ENCODE results near the gene GREB1. TPM values are rescaled to one million over a fixed set of nuclear protein-coding genes. Genes with fewer than 3 reads are reported as not detected.

The GREB1 gene
- total and polyA plus RNA-seq, 2 of the 13 experiments (the other 11 are each of a cell fraction or from before 2014, with no cell fraction given): 31.3 to 61.2 TPM

DNA sequence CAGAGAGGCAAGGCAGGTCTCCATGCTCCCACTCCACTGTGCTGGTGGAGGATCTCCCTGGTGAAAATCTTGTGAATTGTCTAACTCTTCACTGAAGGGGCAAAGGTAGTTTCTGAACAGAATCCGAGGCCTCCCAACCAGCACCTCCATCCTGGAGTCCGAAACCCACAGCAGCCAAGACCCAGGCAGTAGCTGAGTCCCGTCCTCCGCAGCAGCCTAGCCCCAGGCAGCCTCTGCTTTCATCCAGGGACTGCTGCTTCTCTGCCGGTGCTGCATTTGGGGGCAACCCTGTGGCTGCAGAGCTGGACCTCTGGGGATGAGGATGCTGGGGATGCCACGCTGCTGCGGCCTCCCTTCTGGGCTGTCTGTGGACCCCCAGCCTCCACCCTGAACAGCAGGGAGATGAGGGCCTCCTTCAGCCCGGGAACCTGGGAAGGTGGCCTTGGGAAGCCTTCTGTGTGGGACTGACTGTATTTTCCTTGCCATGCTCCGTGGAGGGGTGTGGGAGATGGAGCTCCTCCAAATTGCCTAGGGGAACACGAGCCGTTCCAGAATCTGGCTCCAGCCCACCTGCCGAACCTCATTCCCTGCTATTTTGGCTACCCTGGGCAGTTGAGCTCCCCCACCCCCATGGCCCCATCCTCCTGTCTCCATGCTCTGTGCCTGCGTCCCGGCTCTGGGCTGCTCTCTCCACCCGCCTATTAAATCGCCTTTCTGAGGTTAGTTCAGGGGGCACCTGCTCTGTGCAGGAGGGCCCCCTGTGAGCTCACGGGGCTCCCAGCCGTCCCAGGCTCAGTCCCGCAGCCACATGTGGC lies 48.2 kb downstream of the GREB1 start:
- DNase-seq (ENCODE audit: low spot score) (no peak), FAIRE-seq (no peak), ATAC-seq (peak; percentile 13)
- WGBS (ENCODE audit: low lambda C conversion rate): 90% methylated on average over 17 of the region's 19 CpGs
- no peak overlapping the region for H3K27ac ChIP-seq (ENCODE audit: extremely low read length, insufficient read depth, low read length)
- POLR2A ChIA-PET: interaction anchor here (0.7 to 3.6 kb wide), 7 partner anchors 42 to 769 kb away, joined by 3 to 30 read pairs (median 14); partner anchors contain the start of genes E2F6 and PDIA6
- intact Hi-C loops (cut with micrococcal nuclease; ENCODE audit: unreplicated experiment): loop anchor here (2.0 to 10.0 kb wide), 3 partner anchors 41 to 450 kb away; a partner anchor contains a TSS
- H3K4me2 ChIP-seq (ENCODE audit: low read depth, low read length): no peak overlapping the region
- peaks cover 22% of the 10 kb centered on the region for H3K4me1 ChIP-seq (ENCODE audit: insufficient read depth, low read length)
- no peak overlapping the region for H2AFZ ChIP-seq (ENCODE audit: low read length)
- no peak overlapping the region for H3K4me3 ChIP-seq (replicated peaks in 1 of 3; ENCODE audit: insufficient read depth in 1 of 3, low read depth in 2 of 3, low read length in 3 of 3)
- in situ Hi-C loops (cut with HindIII; ENCODE audit: extremely low pct_ligation_motif_present, low pct_unique_long_range_greater_than_20kb): loop anchor here (5.0 to 10.0 kb wide), 2 partner anchors 105 to 447 kb away; a partner anchor contains a TSS
- no peak overlapping the region for H3K9ac ChIP-seq (ENCODE audit: insufficient read depth, low read depth, low read length)
- no peaks in the 10 kb centered on the region for H3K79me2 ChIP-seq (ENCODE audit: insufficient read depth, low read length)
- H4K20me1 ChIP-seq (ENCODE audit: insufficient read depth, low read length): peaks cover 10% of the 10 kb centered on the region; the same call in 1 of the 2 replicates
- peaks cover 56 to 84% of the 10 kb centered on the region in 2 experiments for H3K36me3 ChIP-seq (replicated peaks in 1 of 2; ENCODE audit: control insufficient read depth in 1 of 2, insufficient read depth in 2 of 2, low read length in 2 of 2)
- H3K27me3 ChIP-seq (ENCODE audit: control insufficient read depth in 1 of 2, insufficient read depth in 2 of 2, low read length in 2 of 2): no peaks in the 10 kb centered on the region
- no TSS peak for BruUV-seq (replicated peaks)
- CTCF ChIA-PET (ENCODE audit: low intra/inter-chr PET ratio, low total read pairs): interaction anchor here (1.0 to 5.8 kb wide), 3 partner anchors 98 to 136 kb away, joined by 3 to 193 read pairs (median 4); no protein-coding TSS in a partner anchor
- no peaks in the 10 kb centered on the region for H3K9me3 ChIP-seq (ENCODE audit: low read length)
- TF ChIP-seq NR1H2 (CRISPR knock-in tag; IDR thresholded peaks at IDR 0.05; ENCODE audit: borderline replicate concordance, low read depth): no peak
- TF ChIP-seq HOXA9 (CRISPR knock-in tag; IDR thresholded peaks at IDR 0.05; ENCODE audit: borderline replicate concordance): no peak
- TF ChIP-seq THYN1 (CRISPR knock-in tag; IDR thresholded peaks at IDR 0.05; ENCODE audit: borderline replicate concordance, low read depth): no peak
- no peak for TF ChIP-seq YEATS2 (CRISPR knock-in tag; IDR thresholded peaks at IDR 0.05; ENCODE audit: borderline replicate concordance)
- peak; percentile 39 for TF ChIP-seq ZNF407 (CRISPR knock-in tag; IDR thresholded peaks at IDR 0.05; ENCODE audit: not compliant biosample characterization)
- TF ChIP-seq, protein P1, sequence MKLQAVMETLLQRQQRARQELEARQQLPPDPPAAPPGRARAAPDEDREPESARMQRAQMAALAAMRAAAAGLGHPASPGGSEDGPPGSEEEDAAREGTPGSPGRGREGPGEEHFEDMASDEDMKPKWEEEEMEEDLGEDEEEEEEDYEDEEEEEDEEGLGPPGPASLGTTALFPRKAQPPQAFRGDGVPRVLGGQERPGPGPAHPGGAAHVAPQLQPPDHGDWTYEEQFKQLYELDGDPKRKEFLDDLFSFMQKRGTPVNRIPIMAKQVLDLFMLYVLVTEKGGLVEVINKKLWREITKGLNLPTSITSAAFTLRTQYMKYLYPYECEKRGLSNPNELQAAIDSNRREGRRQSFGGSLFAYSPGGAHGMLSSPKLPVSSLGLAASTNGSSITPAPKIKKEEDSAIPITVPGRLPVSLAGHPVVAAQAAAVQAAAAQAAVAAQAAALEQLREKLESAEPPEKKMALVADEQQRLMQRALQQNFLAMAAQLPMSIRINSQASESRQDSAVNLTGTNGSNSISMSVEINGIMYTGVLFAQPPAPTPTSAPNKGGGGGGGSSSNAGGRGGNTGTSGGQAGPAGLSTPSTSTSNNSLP (IDR thresholded peaks at IDR 0.05; ENCODE audit: low read depth, low read length): no peak
- no peak for TF ChIP-seq THAP8 (CRISPR knock-in tag; IDR thresholded peaks at IDR 0.05; ENCODE audit: borderline replicate concordance)
- TF ChIP-seq ZNF768 (CRISPR knock-in tag; IDR thresholded peaks at IDR 0.05): no peak
- TF ChIP-seq FIP1L1 (IDR thresholded peaks at IDR 0.05; ENCODE audit: borderline replicate concordance, insufficient read depth, low read depth, low read length): no peak
- no peak for TF ChIP-seq ZNF138 (CRISPR knock-in tag; IDR thresholded peaks at IDR 0.05; ENCODE audit: low read depth)
- no peak for TF ChIP-seq PCBP1 (IDR thresholded peaks at IDR 0.05; ENCODE audit: borderline replicate concordance, low read depth, low read length)

Data from HepG2 (cell line).